PC-3 (cell line): Measurements from ENCODE around the gene CLRN3. TPM values are rescaled to one million over a fixed set of nuclear protein-coding genes. Genes with fewer than 3 reads are reported as not detected.

Source experiments
- ATAC-seq: fragments of 200-7000 bp; cut with Tn5 transposase; 2 replicates; pipeline ENCODE4 v1.9.1; 2020; ENCODE audit warnings: mild to moderate bottlenecking, moderate library complexity
- BruUV-seq: library from RNA; stranded (reverse); fragments of 400-500 nt; replicated peaks from 2 replicates; lab custom pipeline; 2021; lab: Mats Ljungman, UMichigan
- CTCF ChIA-PET: fragments of 300-600 bp; sonication (Branson Sonifier 250); formaldehyde crosslinking; loops from one replicate; lab custom pipeline; 2022; ENCODE audit warnings: antibody characterized with exemption; lab: Charles Lee
- POLR2A ChIA-PET: fragments of 300-600 bp; sonication (Branson Sonifier 250); formaldehyde crosslinking; loops from one replicate; lab custom pipeline; 2022; ENCODE audit warnings: antibody characterized with exemption; ENCODE audit not compliant: unreplicated experiment; lab: Charles Lee
- DNase-seq: peaks from one replicate; pipeline ENCODE4 v3.0.0-alpha.2; 2015
- H2AFZ ChIP-seq: fragments of 300-600 bp; sonication (generic); 2 replicates; pipeline ENCODE4 v1.6.0; 2016; ENCODE audit warnings: antibody characterized with exemption, low read length
- H3F3A ChIP-seq: fragments of 300-600 bp; sonication (generic); one replicate; pipeline ENCODE4 v1.6.0; 2017; ENCODE audit warnings: antibody characterized with exemption, low read length, control low read depth, mild to moderate bottlenecking; ENCODE audit not compliant: unreplicated experiment
- H3K27ac ChIP-seq: fragments of 300-600 bp; sonication (generic); 2 replicates; pipeline ENCODE4 v1.5.1; 2016; ENCODE audit warnings: mild to moderate bottlenecking, low read length
- H3K27me3 ChIP-seq: fragments of 300-600 bp; sonication (generic); 2 replicates; pipeline ENCODE4 v1.6.1; 2016; ENCODE audit warnings: low read length, mixed read lengths
- H3K36me3 ChIP-seq: fragments of 300-600 bp; sonication (generic); 2 replicates; pipeline ENCODE4 v1.6.1; 2016; ENCODE audit warnings: low read depth, mixed run types, low read length, mixed read lengths
- H3K4me1 ChIP-seq: fragments of 300-600 bp; sonication (generic); 2 replicates; pipeline ENCODE4 v1.5.1; 2016; ENCODE audit warnings: low read length; ENCODE audit not compliant: insufficient read depth
- H3K4me2 ChIP-seq: fragments of 300-600 bp; sonication (generic); 2 replicates; pipeline ENCODE4 v1.6.0; 2016; ENCODE audit warnings: low read length
- H3K4me3 ChIP-seq: fragments of 300-600 bp; sonication (generic); 2 replicates; pipeline ENCODE4 v1.5.1; 2016; ENCODE audit warnings: mild to moderate bottlenecking, low read length, mixed read lengths
- H3K79me2 ChIP-seq: fragments of 300-600 bp; sonication (generic); 2 replicates; pipeline ENCODE4 v1.6.1; 2017; ENCODE audit warnings: low read length, mixed read lengths
- H3K9ac ChIP-seq: fragments of 300-600 bp; sonication (generic); 2 replicates; pipeline ENCODE4 v1.6.0; 2016; ENCODE audit warnings: mild to moderate bottlenecking, low read length
- H3K9me2 ChIP-seq: fragments of 300-600 bp; sonication (generic); replicated peaks from 2 replicates; pipeline ENCODE4 v1.6.1; 2016; ENCODE audit warnings: mixed run types, low read length, mixed read lengths
- H3K9me3 ChIP-seq: fragments of 300-600 bp; sonication (generic); 2 replicates; pipeline ENCODE4 v1.6.1; 2016; ENCODE audit warnings: low read length, mixed read lengths
- H4K20me1 ChIP-seq: fragments of 300-600 bp; sonication (generic); 2 replicates; pipeline ENCODE4 v1.6.1; 2016; ENCODE audit warnings: low read length, mixed read lengths
- EZH2 ChIP-seq: fragments of 300-600 bp; sonication (generic); IDR thresholded peaks from one replicate; pipeline ENCODE4 v1.6.1; 2017; ENCODE audit warnings: antibody characterized with exemption, mild to moderate bottlenecking, low read length; ENCODE audit not compliant: unreplicated experiment
- EZH2phosphoT487 ChIP-seq: fragments of 300-600 bp; sonication (generic); IDR thresholded peaks from 2 replicates; pipeline ENCODE4 v1.6.1; 2018; ENCODE audit warnings: mild to moderate bottlenecking, antibody characterized with exemption, low read length, borderline replicate concordance
- intact Hi-C: fragments of 100-400 bp; cut with micrococcal nuclease; formaldehyde crosslinking; loops from 2 replicates; pipeline ENCODE4 v1.9.0; 2023
- total RNA-seq: library from RNA; depleted of rRNA; stranded (reverse); fragments of >200 nt; gene quantifications from 2 replicates; pipeline ENCODE4 v1.2.3, GENCODE V29; 2014
- TF ChIP-seq, protein P1 (sequence below): fragments of 300-600 bp; sonication (generic); conservative IDR thresholded peaks from 2 replicates; pipeline ENCODE4 v1.5.1; 2017; ENCODE audit warnings: antibody characterized with exemption, low read depth, mild to moderate bottlenecking, low read length

The CLRN3 gene
- total RNA-seq, 1 experiment from 2014 or later, result not detected

DNA sequence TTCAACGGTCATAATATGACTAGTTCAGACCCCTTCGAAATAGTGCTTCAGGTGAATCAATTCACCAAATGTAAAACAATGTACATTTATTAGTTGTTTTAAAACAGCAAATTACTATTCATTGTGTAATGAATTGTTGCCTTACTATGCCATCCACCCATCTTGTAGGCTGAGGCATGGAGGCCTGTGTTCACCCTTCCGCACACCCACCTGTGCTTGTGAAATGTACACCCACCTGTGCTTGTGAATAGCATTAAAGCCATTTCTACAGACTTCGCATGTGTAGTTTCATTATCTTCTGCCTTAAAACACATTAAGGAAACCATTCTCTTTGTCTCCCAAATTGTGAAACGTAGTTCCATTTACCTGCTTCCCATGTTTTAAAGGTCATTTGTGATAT lies 16.8 kb downstream of the CLRN3 start:
- Histone ChIP-seq H3K27me3 (peaks cover 11% of the 10 kb centered on the region), H4K20me1 (no peaks in the 10 kb centered on the region), H3K4me3 (no peak overlapping the region), H3K27ac (no peak overlapping the region), H3K9me3 (no peaks in the 10 kb centered on the region), H3F3A (no peaks in the 10 kb centered on the region), H3K36me3 (no peaks in the 10 kb centered on the region), H3K79me2 (no peaks in the 10 kb centered on the region), H3K9ac (no peak overlapping the region), H3K4me1 (no peaks in the 10 kb centered on the region), H3K4me2 (no peak overlapping the region), H3K9me2 (no peaks in the 10 kb centered on the region), H2AFZ (no peak overlapping the region)
- ChIA-PET CTCF (no interaction called here), POLR2A (no interaction called here)
- no TSS peak for BruUV-seq
- intact Hi-C loops, result no loop called here
- TF ChIP-seq EZH2 (no peak), EZH2phosphoT487 (no peak)
- TF ChIP-seq, protein P1, sequence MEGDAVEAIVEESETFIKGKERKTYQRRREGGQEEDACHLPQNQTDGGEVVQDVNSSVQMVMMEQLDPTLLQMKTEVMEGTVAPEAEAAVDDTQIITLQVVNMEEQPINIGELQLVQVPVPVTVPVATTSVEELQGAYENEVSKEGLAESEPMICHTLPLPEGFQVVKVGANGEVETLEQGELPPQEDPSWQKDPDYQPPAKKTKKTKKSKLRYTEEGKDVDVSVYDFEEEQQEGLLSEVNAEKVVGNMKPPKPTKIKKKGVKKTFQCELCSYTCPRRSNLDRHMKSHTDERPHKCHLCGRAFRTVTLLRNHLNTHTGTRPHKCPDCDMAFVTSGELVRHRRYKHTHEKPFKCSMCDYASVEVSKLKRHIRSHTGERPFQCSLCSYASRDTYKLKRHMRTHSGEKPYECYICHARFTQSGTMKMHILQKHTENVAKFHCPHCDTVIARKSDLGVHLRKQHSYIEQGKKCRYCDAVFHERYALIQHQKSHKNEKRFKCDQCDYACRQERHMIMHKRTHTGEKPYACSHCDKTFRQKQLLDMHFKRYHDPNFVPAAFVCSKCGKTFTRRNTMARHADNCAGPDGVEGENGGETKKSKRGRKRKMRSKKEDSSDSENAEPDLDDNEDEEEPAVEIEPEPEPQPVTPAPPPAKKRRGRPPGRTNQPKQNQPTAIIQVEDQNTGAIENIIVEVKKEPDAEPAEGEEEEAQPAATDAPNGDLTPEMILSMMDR, result no peak
- DNase-seq (no peak), ATAC-seq (no peak)

DNA sequence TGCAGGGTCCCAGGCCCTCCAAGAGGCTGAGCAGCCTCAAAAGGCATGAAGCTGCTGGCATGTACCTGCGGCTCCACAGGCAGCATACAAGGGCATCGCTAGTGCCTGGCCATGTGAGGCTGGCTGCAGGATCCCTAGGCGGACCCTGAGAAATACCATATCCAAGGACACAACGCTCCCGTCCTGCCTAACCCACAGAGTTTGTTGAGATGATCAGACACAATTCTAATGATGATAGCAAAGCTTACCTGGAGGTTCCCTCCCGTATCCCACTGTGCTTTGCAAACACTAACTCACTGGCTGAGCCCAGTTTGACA lies 17.3 kb downstream of the CLRN3 start:
- POLR2A ChIA-PET, result no interaction called here
- Histone ChIP-seq H3K27me3 (peaks cover 11% of the 10 kb centered on the region), H3K27ac (no peak overlapping the region), H4K20me1 (no peaks in the 10 kb centered on the region), H3K79me2 (no peaks in the 10 kb centered on the region), H3K4me2 (no peak overlapping the region), H3K4me3 (no peak overlapping the region), H3K9me2 (no peaks in the 10 kb centered on the region), H3K4me1 (no peaks in the 10 kb centered on the region), H3K9me3 (no peaks in the 10 kb centered on the region), H2AFZ (no peak overlapping the region), H3K9ac (no peak overlapping the region), H3K36me3 (no peaks in the 10 kb centered on the region), H3F3A (no peaks in the 10 kb centered on the region)
- no peak for TF ChIP-seq EZH2phosphoT487
- TF ChIP-seq EZH2, result no peak
- ATAC-seq (no peak), DNase-seq (no peak)
- CTCF ChIA-PET, result no interaction called here
- intact Hi-C loops, result no loop called here
- no TSS peak for BruUV-seq

DNA sequence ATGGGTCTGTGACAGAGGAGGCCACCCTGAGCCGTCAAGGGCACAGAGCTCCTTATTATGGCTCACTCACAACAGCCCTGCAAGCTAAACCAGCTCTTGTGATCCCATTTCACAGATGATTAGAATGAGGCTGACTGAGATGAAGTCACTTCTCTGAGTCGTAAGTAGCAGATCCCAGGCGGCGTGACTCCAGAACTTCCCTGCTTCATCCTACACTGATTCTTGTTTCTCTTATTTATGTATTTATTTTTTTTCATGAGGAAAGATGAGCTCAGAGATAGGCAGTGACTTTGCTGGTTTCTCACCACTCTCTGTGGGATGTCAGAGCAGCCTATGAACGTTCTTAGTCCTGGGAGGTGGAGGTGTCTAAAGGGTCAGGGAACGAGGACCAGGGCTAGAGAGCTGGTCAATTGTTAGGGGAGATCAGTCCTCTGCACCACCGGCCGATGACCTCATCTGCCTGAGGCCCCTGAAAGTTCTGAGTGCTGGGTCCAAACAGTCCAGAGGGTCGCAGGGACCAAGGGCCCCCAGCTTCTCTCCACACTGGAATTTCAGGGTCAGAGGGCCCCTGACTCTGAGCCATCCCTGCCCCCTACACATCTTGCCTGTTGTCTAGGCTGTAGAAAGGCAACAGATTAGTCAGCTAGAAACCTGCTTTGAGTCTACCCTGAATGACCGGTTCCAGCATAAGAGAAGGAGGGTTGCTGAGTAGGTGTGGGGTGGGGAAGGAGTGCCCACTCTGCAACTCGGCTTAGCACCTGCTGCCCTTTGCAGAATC lies 17.9 kb downstream of the CLRN3 start:
- H2AFZ ChIP-seq, result no peak overlapping the region
- no peak overlapping the region for H3K4me3 ChIP-seq
- no peaks in the 10 kb centered on the region for H3F3A ChIP-seq
- no peaks in the 10 kb centered on the region for H3K9me3 ChIP-seq
- no peaks in the 10 kb centered on the region for H3K36me3 ChIP-seq
- no peaks in the 10 kb centered on the region for H3K79me2 ChIP-seq
- H3K27ac ChIP-seq, result no peak overlapping the region
- BruUV-seq, result no TSS peak
- no peak for DNase-seq
- H3K4me1 ChIP-seq, result no peaks in the 10 kb centered on the region
- POLR2A ChIA-PET, result no interaction called here
- no peak for ATAC-seq
- no peaks in the 10 kb centered on the region for H3K9me2 ChIP-seq
- no peak overlapping the region for H3K4me2 ChIP-seq
- CTCF ChIA-PET, result no interaction called here
- TF ChIP-seq EZH2phosphoT487 (no peak), EZH2 (no peak)
- TF ChIP-seq, protein P1, result no peak
- no peaks in the 10 kb centered on the region for H4K20me1 ChIP-seq
- H3K27me3 ChIP-seq, result peaks cover 11% of the 10 kb centered on the region
- no peak overlapping the region for H3K9ac ChIP-seq
- intact Hi-C loops, result no loop called here
